Colonic mucosa (tissue), 4 donors: ENCODE measurements around the gene ABCA5. TPM values are rescaled to one million over a fixed set of nuclear protein-coding genes. Genes with fewer than 3 reads are reported as not detected.

Experiments
- DNase-seq: peaks from one replicate; pipeline ENCODE4 v3.0.0-alpha.2; 2020
- H3K27ac ChIP-seq: fragments of 200-600 bp; one replicate; pipeline ENCODE4 v1.8.0; 2021
- H3K27me3 ChIP-seq: fragments of 200-600 bp; one replicate; pipeline ENCODE4 v1.8.0; 2021
- H3K36me3 ChIP-seq: fragments of 200-600 bp; one replicate; pipeline ENCODE4 v1.8.0; 2021
- H3K4me1 ChIP-seq: fragments of 200-600 bp; one replicate; pipeline ENCODE4 v1.8.0; 2021; ENCODE audit warnings: mild to moderate bottlenecking
- H3K4me3 ChIP-seq: fragments of 200-600 bp; one replicate; pipeline ENCODE4 v1.8.0; 2021
- H3K9ac ChIP-seq, 2 donors: one replicate each; pipeline ENCODE4 v1.7.0; 2013; ENCODE audit warnings: control low read depth in 2 of 2, low read depth in 2 of 2, low read length in 2 of 2
- H3K9me3 ChIP-seq: fragments of 200-600 bp; one replicate; pipeline ENCODE4 v1.8.0; 2021
- CTCF ChIP-seq: fragments of 200-600 bp; IDR thresholded peaks from one replicate; pipeline ENCODE4 v1.8.0; 2022; ENCODE audit warnings: antibody characterized with exemption, mild to moderate bottlenecking
- intact Hi-C: fragments of 100-400 bp; cut with DNase I; formaldehyde crosslinking; loops from one replicate; pipeline ENCODE4 v1.14.1; 2022
- total RNA-seq, 2 donors: library from RNA; stranded (reverse); fragmentation: NEBNext Ultra II Directional in 1 of 2; extraction: Animal tissue kit (Norgen Biotek cat#: 25700) in 1 of 2; gene quantifications; one replicate each; pipeline ENCODE4 v1.2.1, GENCODE V29; 2021
- donor health status: healthy.
- donor health status: DM: no; HTN: no; CAD: no.
- donor health status: DM: no; HTN: no; CAD: no.

The ABCA5 gene
- total RNA-seq, 2 donors from 2014 or later, result 20.8 to 43.4 TPM

- no peaks in the 10 kb centered on the region for H3K4me1 ChIP-seq
- H3K27me3 ChIP-seq, result no peaks in the 10 kb centered on the region
- no peaks in the 10 kb centered on the region for H3K9me3 ChIP-seq
- TF ChIP-seq CTCF, result no peak
- no peak overlapping the region for H3K27ac ChIP-seq
- no peak overlapping the region for H3K9ac ChIP-seq
- H3K4me3 ChIP-seq, result no peak overlapping the region
- H3K36me3 ChIP-seq, result no peaks in the 10 kb centered on the region
- DNase-seq, result no peak
- intact Hi-C loops, result no loop called here
Measured at GRCh38 chr17:69320210-69320907, 6.6 kb downstream of the ABCA5 start.

GRCh38 chr17:69317625-69318024 lies 9.3 kb downstream of the ABCA5 start:
- no peaks in the 10 kb centered on the region for H3K27me3 ChIP-seq
- intact Hi-C loops, result no loop called here
- no peak overlapping the region for H3K27ac ChIP-seq
- TF ChIP-seq CTCF, result no peak
- no peaks in the 10 kb centered on the region for H3K4me1 ChIP-seq
- H3K36me3 ChIP-seq, result no peaks in the 10 kb centered on the region
- no peak overlapping the region for H3K4me3 ChIP-seq
- no peak overlapping the region for H3K9ac ChIP-seq
- no peaks in the 10 kb centered on the region for H3K9me3 ChIP-seq
- DNase-seq, result no peak

GRCh38 chr17:69314246-69315065 lies 12.5 kb downstream of the ABCA5 start:
- intact Hi-C loops, result no loop called here
- no peaks in the 10 kb centered on the region for H3K9me3 ChIP-seq
- no peak for TF ChIP-seq CTCF
- no peak overlapping the region for H3K27ac ChIP-seq
- no peaks in the 10 kb centered on the region for H3K27me3 ChIP-seq
- H3K36me3 ChIP-seq, result no peaks in the 10 kb centered on the region
- H3K4me1 ChIP-seq, result no peaks in the 10 kb centered on the region
- no peak overlapping the region for H3K9ac ChIP-seq
- DNase-seq, result no peak
- no peak overlapping the region for H3K4me3 ChIP-seq

GRCh38 chr17:69305177-69305576 lies 21.8 kb downstream of the ABCA5 start:
- Histone ChIP-seq H3K27me3 (no peaks in the 10 kb centered on the region), H3K27ac (no peak overlapping the region), H3K4me1 (no peaks in the 10 kb centered on the region), H3K36me3 (no peaks in the 10 kb centered on the region), H3K9ac (no peak overlapping the region), H3K9me3 (no peaks in the 10 kb centered on the region), H3K4me3 (no peak overlapping the region)
- no peak for DNase-seq
- intact Hi-C loops, result no loop called here
- TF ChIP-seq CTCF, result no peak

- H3K9me3 ChIP-seq, result no peaks in the 10 kb centered on the region
Measured at GRCh38 chr17:69302682-69303081, 24.3 kb downstream of the ABCA5 start.

More at GRCh38 chr17:69302682-69303081, 24.3 kb downstream of the ABCA5 start:
- Histone ChIP-seq H3K27ac (no peak overlapping the region), H3K27me3 (no peaks in the 10 kb centered on the region), H3K9ac (no peak overlapping the region), H3K4me1 (no peaks in the 10 kb centered on the region), H3K4me3 (no peak overlapping the region), H3K36me3 (no peaks in the 10 kb centered on the region)
- no peak for DNase-seq
- intact Hi-C loops, result no loop called here
- no peak for TF ChIP-seq CTCF
